Measurements from ENCODE around the gene ZNF474. TPM values are rescaled to one million over a fixed set of nuclear protein-coding genes. Genes with fewer than 3 reads are reported as not detected.

Gene ZNF474
- total RNA-seq, 1 donor from 2014 or later, result 1.3 TPM

- Histone ChIP-seq H3K4me3 (no peak overlapping the region), H3K36me3 (no peaks in the 10 kb centered on the region), H4K20me1 (ENCODE audit: low read depth) (no peaks in the 10 kb centered on the region), H2AFZ (replicated peaks) (no peak overlapping the region), H3K79me2 (ENCODE audit: low read depth) (no peaks in the 10 kb centered on the region), H3F3A (ENCODE audit: low read depth) (no peaks in the 10 kb centered on the region), H3K27me3 (no peaks in the 10 kb centered on the region), H3K9me3 (ENCODE audit: low read depth) (no peaks in the 10 kb centered on the region), H3K9ac (no peak overlapping the region), H3K4me1 (no peaks in the 10 kb centered on the region), H3K4me2 (no peak overlapping the region), H3K27ac (no peak overlapping the region)
- no peak for DNase-seq (ENCODE audit: low spot score)
- peaks cover 2% of the 10 kb centered on the region for H3K27me3 Mint-ChIP-seq (ENCODE audit: insufficient read depth, low read depth)
- no peaks in the 10 kb centered on the region for H3K4me1 Mint-ChIP-seq
- H3K4me3 Mint-ChIP-seq, result no peak overlapping the region
- no peaks in the 10 kb centered on the region for H3K9me3 Mint-ChIP-seq
- H3K36me3 Mint-ChIP-seq, result no peaks in the 10 kb centered on the region
- TF ChIP-seq EZH2phosphoT487 (IDR thresholded peaks at IDR 0.05), result no peak
- no peak overlapping the region for H3K27ac Mint-ChIP-seq
Measured at GRCh38 chr5:122190156-122190555, 60.8 kb downstream of the ZNF474 start.

- H3K4me1 ChIP-seq, result no peaks in the 10 kb centered on the region
- TF ChIP-seq CTCF (IDR thresholded peaks at IDR 0.05) (peak; percentile 72), EZH2phosphoT487 (IDR thresholded peaks at IDR 0.05) (no peak), EZH2 (IDR thresholded peaks at IDR 0.05) (no peak)
- Mint-ChIP-seq H3K36me3 (no peaks in the 10 kb centered on the region), H3K27ac (no peak overlapping the region), H3K27me3 (ENCODE audit: insufficient read depth, low read depth) (peaks cover 2% of the 10 kb centered on the region), H3K4me1 (no peaks in the 10 kb centered on the region), H3K4me3 (no peak overlapping the region), H3K9me3 (no peaks in the 10 kb centered on the region)
- H3K79me2 ChIP-seq (ENCODE audit: low read depth), result no peaks in the 10 kb centered on the region
- H3K9me3 ChIP-seq (ENCODE audit: low read depth), result no peaks in the 10 kb centered on the region
- H2AFZ ChIP-seq (replicated peaks), result peak overlapping the region; percentile 4
- H3K9ac ChIP-seq, result no peak overlapping the region
- no peaks in the 10 kb centered on the region for H4K20me1 ChIP-seq (ENCODE audit: low read depth)
- no peak overlapping the region for H3K4me3 ChIP-seq
- peak; percentile 79 for DNase-seq (ENCODE audit: low spot score)
- no peak overlapping the region for H3K27ac ChIP-seq
- H3F3A ChIP-seq (ENCODE audit: low read depth), result no peaks in the 10 kb centered on the region
- H3K36me3 ChIP-seq, result no peaks in the 10 kb centered on the region
- H3K4me2 ChIP-seq, result no peak overlapping the region
- H3K27me3 ChIP-seq, result no peaks in the 10 kb centered on the region
Measured at GRCh38 chr5:122192497-122193496, 63.5 kb downstream of the ZNF474 start.

GRCh38 chr5:122195802-122196394 lies 66.6 kb downstream of the ZNF474 start:
- Histone ChIP-seq H3K27ac (no peak overlapping the region), H3F3A (ENCODE audit: low read depth) (no peaks in the 10 kb centered on the region), H2AFZ (replicated peaks) (no peak overlapping the region), H3K27me3 (no peaks in the 10 kb centered on the region), H3K4me1 (peaks cover 14% of the 10 kb centered on the region), H3K79me2 (ENCODE audit: low read depth) (no peaks in the 10 kb centered on the region), H3K36me3 (no peaks in the 10 kb centered on the region), H3K4me2 (no peak overlapping the region), H4K20me1 (ENCODE audit: low read depth) (no peaks in the 10 kb centered on the region), H3K9ac (no peak overlapping the region), H3K4me3 (no peak overlapping the region), H3K9me3 (ENCODE audit: low read depth) (no peaks in the 10 kb centered on the region)
- H3K36me3 Mint-ChIP-seq, result no peaks in the 10 kb centered on the region
- no peaks in the 10 kb centered on the region for H3K9me3 Mint-ChIP-seq
- no peak overlapping the region for H3K4me3 Mint-ChIP-seq
- H3K27me3 Mint-ChIP-seq (ENCODE audit: insufficient read depth, low read depth), result peaks cover 2% of the 10 kb centered on the region
- H3K4me1 Mint-ChIP-seq, result peaks cover 17% of the 10 kb centered on the region
- peak; percentile 74 for DNase-seq (ENCODE audit: low spot score)
- peak; percentile 75 for TF ChIP-seq CTCF (IDR thresholded peaks at IDR 0.05)
- TF ChIP-seq EZH2phosphoT487 (IDR thresholded peaks at IDR 0.05), result no peak
- no peak overlapping the region for H3K27ac Mint-ChIP-seq
